ENCODE results near the gene WIPF3.
A peak's percentile ranks its signal among the peaks of the same experiment; 100 is the strongest.

Gene WIPF3

GRCh38 chr7:29951206-29951605, 144.9 kb downstream of the WIPF3 start:
- no peak for DNase-seq (ENCODE audit: low spot score)
- no peak for TF ChIP-seq CTCF (IDR thresholded peaks at IDR 0.05; ENCODE audit: extremely low read depth, missing control alignments)

- no peak for DNase-seq (ENCODE audit: low spot score)
- TF ChIP-seq CTCF (IDR thresholded peaks at IDR 0.05; ENCODE audit: extremely low read depth, missing control alignments), result no peak
Observed at GRCh38 chr7:29953726-29954347, 147.5 kb downstream of the WIPF3 start.

- TF ChIP-seq CTCF (IDR thresholded peaks at IDR 0.05; ENCODE audit: extremely low read depth, missing control alignments), result no peak
- DNase-seq (ENCODE audit: low spot score), result no peak
Observed at GRCh38 chr7:29955075-29955792, 148.9 kb downstream of the WIPF3 start.

- peak; percentile 52 for DNase-seq (ENCODE audit: low spot score)
Observed at GRCh38 chr7:29955799-29956486, 149.6 kb downstream of the WIPF3 start.

GRCh38 chr7:29956487-29956836, 150.2 kb downstream of the WIPF3 start:
- no peak for DNase-seq (ENCODE audit: low spot score)
- no peak for TF ChIP-seq CTCF (IDR thresholded peaks at IDR 0.05; ENCODE audit: extremely low read depth, missing control alignments)

More at GRCh38 chr7:29955799-29956486, 149.6 kb downstream of the WIPF3 start:
- TF ChIP-seq CTCF (IDR thresholded peaks at IDR 0.05; ENCODE audit: extremely low read depth, missing control alignments), result no peak

- no peak for DNase-seq (ENCODE audit: low spot score)
- no peak for TF ChIP-seq CTCF (IDR thresholded peaks at IDR 0.05; ENCODE audit: extremely low read depth, missing control alignments)
Observed at GRCh38 chr7:29957521-29958310, 151.4 kb downstream of the WIPF3 start.

Data from GM20000 (cell line).